NCI-H748 (cell line): Measurements from ENCODE around the gene ERAP2.

Experiments used
- DNase-seq: peaks from one replicate; lab custom pipeline; 2025; ENCODE audit not compliant: unreplicated experiment; lab: John Stamatoyannopoulos, UW

ERAP2 gene

DNA sequence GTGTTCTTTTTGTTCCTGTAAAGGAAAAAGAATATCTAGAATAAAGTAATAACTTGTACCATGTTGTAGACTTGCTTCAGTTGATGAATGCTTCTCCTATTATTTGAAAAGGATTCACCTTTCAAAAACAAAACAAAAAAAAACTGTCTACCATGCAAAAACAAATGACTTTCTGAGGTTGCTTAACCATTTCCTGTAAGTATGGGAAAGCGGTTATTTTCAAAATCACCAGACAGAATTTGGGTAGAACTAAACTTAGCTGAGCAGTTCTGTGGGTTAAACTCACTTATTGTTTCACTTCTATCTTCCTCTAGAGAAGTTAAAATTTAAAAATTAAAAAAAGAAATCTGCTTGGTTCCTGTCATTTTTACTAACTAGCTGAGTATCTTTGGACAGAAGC is 84.8 kb downstream of the ERAP2 start:
- no peak for DNase-seq

DNA sequence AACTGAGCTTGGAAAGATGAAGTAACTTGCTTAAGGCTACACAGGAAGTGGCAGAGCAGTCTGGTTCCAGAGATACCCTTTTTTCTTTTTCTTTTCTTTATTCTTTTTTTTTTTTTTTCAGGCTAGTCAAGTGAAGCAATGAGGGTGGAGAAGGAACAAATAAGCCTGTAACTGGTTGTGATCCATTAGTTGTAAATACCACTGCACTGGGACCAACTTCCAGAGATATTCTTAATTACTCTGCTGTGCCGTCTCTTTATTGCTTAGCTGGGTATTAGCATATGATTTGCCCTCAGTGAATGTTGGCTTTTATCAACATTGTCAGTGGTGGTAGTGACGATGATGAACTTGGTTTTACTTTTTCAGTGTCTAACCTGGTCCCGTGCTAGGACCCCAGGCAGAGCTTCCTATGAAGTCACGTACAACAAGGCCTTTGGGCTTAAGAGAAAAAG is 86.3 kb downstream of the ERAP2 start:
- DNase-seq, result no peak

DNA sequence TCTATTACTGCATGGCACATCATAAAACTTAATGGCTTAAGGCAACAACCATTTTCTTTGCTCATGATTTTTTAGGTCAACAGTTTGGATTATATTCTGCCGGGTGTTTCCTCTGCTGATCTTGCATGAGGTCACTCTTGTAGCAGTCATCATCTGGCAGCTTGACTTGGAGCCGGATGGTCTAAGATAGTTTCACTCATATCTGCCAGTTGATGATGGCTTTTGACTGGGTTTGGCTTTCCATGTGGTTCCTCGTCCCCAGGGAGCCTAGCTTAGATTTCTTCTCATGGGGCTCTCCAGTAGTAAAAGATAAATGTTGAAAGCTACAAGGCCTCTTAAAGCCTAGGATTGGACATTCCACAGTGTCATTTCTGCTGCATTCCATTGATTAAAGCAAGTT is 87.0 kb downstream of the ERAP2 start:
- DNase-seq, result no peak

DNA sequence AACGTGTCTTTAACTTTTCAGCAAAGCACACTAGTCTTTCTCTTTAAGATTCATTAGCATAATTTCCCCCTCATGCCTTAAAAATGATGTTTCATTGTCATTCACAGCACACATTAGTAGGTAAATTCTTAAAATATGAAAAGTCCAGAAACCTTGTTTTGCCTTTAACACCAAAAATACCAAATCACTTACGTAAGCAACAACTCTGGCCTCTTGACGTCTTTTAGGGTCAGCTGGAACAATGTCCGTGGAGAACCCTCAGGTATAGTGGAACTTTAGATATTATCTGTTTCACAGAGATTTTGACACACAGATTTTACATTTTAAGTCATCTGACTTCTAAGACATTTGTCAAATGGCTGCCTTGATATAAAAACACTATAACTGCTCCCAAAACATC is 90.5 kb downstream of the ERAP2 start:
- no peak for DNase-seq

DNA sequence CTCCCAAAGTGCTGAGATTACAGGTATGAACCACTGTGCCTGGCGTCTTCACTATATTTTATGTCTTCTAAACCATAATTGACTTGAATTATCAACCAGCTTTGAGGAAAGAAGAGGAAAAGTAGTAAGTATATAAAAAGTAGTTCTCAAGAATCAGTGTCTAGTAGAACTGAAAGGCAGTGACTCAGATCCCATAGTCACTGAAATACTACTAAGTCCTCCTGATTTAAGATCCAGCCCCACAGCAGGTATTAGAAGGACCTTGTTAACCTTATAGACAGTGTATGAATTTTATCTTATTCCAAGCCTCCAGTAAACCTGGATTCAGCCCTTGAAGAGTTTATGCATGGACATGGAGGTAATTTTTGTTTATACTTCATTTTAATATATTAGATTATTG is 91.1 kb downstream of the ERAP2 start:
- DNase-seq, result no peak

DNA sequence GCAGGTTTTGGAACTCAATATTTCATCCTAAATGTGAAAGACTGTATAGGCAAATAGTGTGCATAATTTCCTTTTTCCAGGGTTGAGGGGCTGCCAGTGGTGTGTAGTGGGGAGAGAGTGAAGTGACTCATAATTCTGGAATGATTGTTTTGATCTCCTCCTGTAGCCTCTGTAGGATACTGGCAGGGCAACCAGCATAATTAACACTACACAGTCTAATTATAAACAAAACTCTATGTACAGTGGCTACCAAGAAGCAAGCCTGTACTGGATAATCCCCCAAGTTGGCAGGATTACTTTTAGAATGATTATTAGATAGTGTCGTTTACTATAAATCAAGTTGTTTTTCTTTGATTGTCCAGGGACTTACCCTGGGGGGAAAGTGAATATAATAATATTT is 91.8 kb downstream of the ERAP2 start:
- DNase-seq, result no peak

DNA sequence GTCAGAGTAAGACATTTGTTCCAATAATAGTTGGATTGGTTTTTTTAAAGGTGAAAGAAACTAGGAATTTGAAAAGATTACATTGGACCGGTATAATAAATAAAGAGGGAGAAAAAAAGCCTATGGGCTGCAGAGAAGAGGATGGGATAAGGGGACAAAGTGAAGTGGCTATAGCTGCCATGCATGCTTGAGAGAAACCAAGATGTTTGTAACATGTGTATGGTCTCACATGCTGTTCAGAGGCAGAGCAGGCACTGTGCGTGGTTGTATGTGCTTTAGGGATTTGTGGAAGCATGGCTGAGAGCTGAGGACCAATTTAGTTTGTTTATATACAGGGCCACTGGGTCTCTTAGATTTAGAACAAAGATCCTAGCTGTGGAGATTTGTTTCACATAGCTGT is 92.3 kb downstream of the ERAP2 start:
- DNase-seq, result no peak
